Skin epidermis (tissue), 12 donors: ENCODE data around the gene ADAMTS18.

ENCODE experiments used
- H3K27ac ChIP-seq, 21 experiments: fragments of 200-600 bp; sonication (generic) in 11 of 21; one replicate each; pipeline ENCODE4 v1.5.0; 2020; ENCODE audit warnings: mild to moderate bottlenecking in 3 of 21, inconsistent platforms in 2 of 21, moderate library complexity in 2 of 21
- H3K4me3 ChIP-seq, 7 experiments: fragments of 200-600 bp; sonication (generic) in 2 of 7; one replicate each; pipeline ENCODE4 v1.5.0; 2020; ENCODE audit warnings: inconsistent platforms in 2 of 7, mild to moderate bottlenecking in 2 of 7, moderate library complexity in 1 of 7

The ADAMTS18 gene

GRCh38 chr16:77238593-77238992 is 196.2 kb downstream of the ADAMTS18 start:
- Histone ChIP-seq H3K4me3 (no peak overlapping the region), H3K27ac (no peak overlapping the region)

- no peak overlapping the region for H3K27ac ChIP-seq
- no peak overlapping the region for H3K4me3 ChIP-seq
Measured at GRCh38 chr16:77236063-77236511, 198.7 kb downstream of the ADAMTS18 start.

GRCh38 chr16:77234611-77235010 is 200.2 kb downstream of the ADAMTS18 start:
- Histone ChIP-seq H3K27ac (no peak overlapping the region), H3K4me3 (peak overlapping the region in 1 of 7 experiments; percentile 8)

- H3K27ac ChIP-seq, result no peak overlapping the region
- peak overlapping the region in 1 of 7 experiments; percentile 8 for H3K4me3 ChIP-seq
Measured at GRCh38 chr16:77233799-77234519, 200.9 kb downstream of the ADAMTS18 start.
